HCT116 (cell line): ENCODE data around the gene CREBRF. TPM values are rescaled to one million over a fixed set of nuclear protein-coding genes. Genes with fewer than 3 reads are reported as not detected.

Experiments
- ATAC-seq: fragments of 200-7000 bp; cut with Tn5 transposase; 2 replicates; pipeline ENCODE4 v1.9.1; 2020; ENCODE audit warnings: mild to moderate bottlenecking, moderate library complexity
- BruUV-seq: library from RNA; stranded (reverse); fragments of 400-500 nt; replicated peaks from 2 replicates; lab custom pipeline; 2021; lab: Mats Ljungman, UMichigan
- CTCF ChIA-PET: fragments of 300-600 bp; sonication (Branson Sonifier 250); formaldehyde crosslinking; loops from one replicate; lab custom pipeline; 2021; ENCODE audit warnings: antibody characterized with exemption; lab: Charles Lee
- POLR2A ChIA-PET: fragments of 300-600, 350-600 bp; sonication (Branson Sonifier 250); formaldehyde crosslinking; loops from one replicate; lab custom pipeline; 2021; ENCODE audit warnings: antibody characterized with exemption; lab: Charles Lee
- RAD21 ChIA-PET, 2 experiments: fragments of 300-600 bp; sonication (Branson Sonifier 250); formaldehyde crosslinking; loops; one replicate each; lab custom pipeline; 2023; ENCODE audit warnings: low total read pairs in 2 of 2; ENCODE audit not compliant: uncharacterized antibody in 2 of 2, unreplicated experiment in 2 of 2, low non-redundant PET in 1 of 2; lab: Charles Lee
- DNase-seq: peaks from one replicate; pipeline ENCODE4 v3.0.0-alpha.2; 2010; ENCODE audit warnings: low read depth, low spot score
- H2AFZ ChIP-seq: fragments of 200-600 bp; shearing (Covaris generic), sonication (generic); 2 replicates; pipeline ENCODE4 v1.6.1; 2017; ENCODE audit warnings: low read depth, mixed run types, mixed read lengths, antibody characterized with exemption, low read length; ENCODE audit not compliant: poor library complexity, severe bottlenecking
- H3K27ac ChIP-seq: 2 replicates; pipeline ENCODE4 v1.5.1; 2012; ENCODE audit warnings: low read depth, low read length
- H3K27me3 ChIP-seq: fragments of 200-600 bp; sonication (generic); 2 replicates; pipeline ENCODE4 v1.6.1; 2016; ENCODE audit warnings: mixed run types, low read length, mixed read lengths; ENCODE audit not compliant: insufficient read depth
- H3K36me3 ChIP-seq, 2 experiments: fragments of 200-500 bp in 1 of 2; fragments of 200-600 bp in 1 of 2; sonication (Bioruptor generic) in 1 of 2; sonication (generic) in 1 of 2; 2 replicates each; pipeline versions ENCODE4 v1.5.1 to v1.6.1; 2014 to 2016; ENCODE audit warnings: low read length in 2 of 2, inconsistent platforms in 1 of 2, mixed read lengths in 1 of 2, mixed run types in 1 of 2; ENCODE audit not compliant: insufficient read depth in 2 of 2, control insufficient read depth in 1 of 2
- H3K4me1 ChIP-seq, 2 experiments: fragments of 200-600 bp in 1 of 2; sonication (generic) in 1 of 2; 2 replicates each; pipeline versions ENCODE4 v1.5.1 to v1.6.1; 2012 to 2017; ENCODE audit warnings: low read length in 2 of 2, inconsistent platforms in 1 of 2, mild to moderate bottlenecking in 1 of 2, mixed read lengths in 1 of 2, mixed run types in 1 of 2, moderate library complexity in 1 of 2; ENCODE audit not compliant: insufficient read depth in 2 of 2, control insufficient read depth in 1 of 2
- H3K4me2 ChIP-seq: fragments of 200-600 bp; sonication (generic); 2 replicates; pipeline ENCODE4 v1.6.1; 2017; ENCODE audit warnings: mixed run types, low read length, mixed read lengths
- H3K4me3 ChIP-seq, 2 experiments: fragments of 200-600 bp in 1 of 2; sonication (generic) in 1 of 2; replicated peaks in 1 of 2; 2 replicates each; pipeline ENCODE4 v1.5.1; 2011 to 2016; ENCODE audit warnings: low read length in 2 of 2, control low read depth in 1 of 2, low read depth in 1 of 2, mild to moderate bottlenecking in 1 of 2, mixed read lengths in 1 of 2, mixed run types in 1 of 2
- H3K79me2 ChIP-seq: fragments of 200-600 bp; sonication (generic); 2 replicates; pipeline ENCODE4 v1.6.1; 2017; ENCODE audit warnings: mild to moderate bottlenecking, mixed run types, low read length, moderate library complexity, mixed read lengths; ENCODE audit not compliant: insufficient read depth
- H3K9ac ChIP-seq: fragments of 200-600 bp; sonication (generic); 2 replicates; pipeline ENCODE4 v1.6.1; 2016; ENCODE audit warnings: low read length, mixed read lengths
- H3K9me2 ChIP-seq: fragments of 200-600 bp; sonication (generic), shearing (Covaris generic); 2 replicates; pipeline ENCODE4 v1.6.1; 2017; ENCODE audit warnings: mixed run types, mild to moderate bottlenecking, moderate library complexity; ENCODE audit not compliant: insufficient read depth
- H3K9me3 ChIP-seq, 2 experiments: fragments of 200-500 bp in 1 of 2; fragments of 200-600 bp in 1 of 2; sonication (Bioruptor generic) in 1 of 2; sonication (generic) in 1 of 2; 2 replicates each; pipeline ENCODE4 v1.6.1; 2014 to 2017; ENCODE audit warnings: low read length in 2 of 2, mixed read lengths in 2 of 2, inconsistent platforms in 1 of 2, low read depth in 1 of 2, mild to moderate bottlenecking in 1 of 2, mixed run types in 1 of 2, moderate library complexity in 1 of 2; ENCODE audit not compliant: control insufficient read depth in 1 of 2, insufficient read depth in 1 of 2
- H4K20me1 ChIP-seq: fragments of 200-600 bp; sonication (generic), shearing (Covaris generic); 2 replicates; pipeline ENCODE4 v1.6.1; 2017; ENCODE audit warnings: mixed run types, mild to moderate bottlenecking, moderate library complexity; ENCODE audit not compliant: insufficient read depth
- CBX3 ChIP-seq: IDR thresholded peaks from 2 replicates; pipeline ENCODE4 v1.6.1; 2012; ENCODE audit warnings: low read depth
- CEBPB ChIP-seq: IDR thresholded peaks from 2 replicates; pipeline ENCODE4 v1.6.1; 2012; ENCODE audit warnings: low read depth
- ELF1 ChIP-seq: IDR thresholded peaks from 2 replicates; pipeline ENCODE4 v1.6.1; 2012; ENCODE audit warnings: low read depth, borderline replicate concordance
- EZH2phosphoT487 ChIP-seq: fragments of 200-600 bp; IDR thresholded peaks from 2 replicates; pipeline ENCODE4 v1.6.1; 2018; ENCODE audit warnings: antibody characterized with exemption, borderline replicate concordance
- FOSL1 ChIP-seq: IDR thresholded peaks from 2 replicates; pipeline ENCODE4 v1.6.1; 2012; ENCODE audit warnings: low read depth
- JUND ChIP-seq: IDR thresholded peaks from 2 replicates; pipeline ENCODE4 v1.6.1; 2012
- MAX ChIP-seq: IDR thresholded peaks from 2 replicates; pipeline ENCODE4 v1.6.1; 2012
- POLR2A ChIP-seq: IDR thresholded peaks from 2 replicates; pipeline ENCODE4 v1.7.0; 2011; ENCODE audit warnings: borderline replicate concordance; ENCODE audit not compliant: insufficient read depth, insufficient read length; ENCODE audit errors: extremely low read depth
- RAD21 ChIP-seq: IDR thresholded peaks from 2 replicates; pipeline ENCODE4 v1.6.1; 2012; ENCODE audit warnings: low read depth, mild to moderate bottlenecking
- SIN3A ChIP-seq: IDR thresholded peaks from 2 replicates; pipeline ENCODE4 v1.6.1; 2012; ENCODE audit warnings: low read depth
- SP1 ChIP-seq: IDR thresholded peaks from 2 replicates; pipeline ENCODE4 v1.6.1; 2012; ENCODE audit warnings: low read depth
- TCF7L2 ChIP-seq: IDR thresholded peaks from 2 replicates; pipeline ENCODE4 v1.7.0; 2011; ENCODE audit warnings: borderline replicate concordance, inconsistent platforms; ENCODE audit not compliant: insufficient read depth, insufficient read length; ENCODE audit errors: extremely low read depth
- ZBTB33 ChIP-seq: IDR thresholded peaks from 2 replicates; pipeline ENCODE4 v1.6.1; 2011; ENCODE audit warnings: mild to moderate bottlenecking, low read length, moderate library complexity; ENCODE audit not compliant: insufficient replicate concordance; ENCODE audit errors: extremely low read depth
- ZFX ChIP-seq: fragments of 450-650 bp; IDR thresholded peaks from 2 replicates; pipeline ENCODE4 v1.6.1; 2017
- intact Hi-C: fragments of 100-400 bp; cut with micrococcal nuclease; formaldehyde crosslinking; loops from 2 replicates; pipeline ENCODE4 v1.10.0; 2022
- total RNA-seq: library from RNA; stranded (reverse); gene quantifications from one replicate; pipeline ENCODE4 v1.2.1, GENCODE V29; 2021; ENCODE audit not compliant: unreplicated experiment
- TF ChIP-seq, protein P1 (sequence below): IDR thresholded peaks from 2 replicates; pipeline ENCODE4 v1.6.1; 2012

CREBRF gene
- total RNA-seq, 1 experiment from 2014 or later: 7.7 TPM

DNA sequence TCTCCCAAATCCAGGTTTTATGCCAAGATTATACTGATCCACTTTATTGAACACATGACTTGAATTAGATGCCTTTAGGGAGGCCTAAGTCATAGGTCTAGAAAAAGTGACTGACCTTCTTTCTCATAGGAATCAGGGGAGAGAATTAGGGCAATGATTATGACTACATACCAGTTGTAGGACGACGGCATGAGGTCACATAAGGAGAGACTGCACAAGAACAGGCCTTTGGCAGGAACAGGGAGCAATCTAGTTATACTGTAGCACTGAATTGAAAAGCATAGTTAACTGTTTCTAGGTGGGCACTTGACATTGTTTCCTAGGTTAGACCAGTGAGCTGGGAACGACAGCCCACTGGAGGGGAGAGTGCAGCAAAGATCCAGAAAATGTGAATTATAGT is 22.7 kb downstream of the CREBRF start:
- no peak for ATAC-seq
- H3K9me2 ChIP-seq: no peaks in the 10 kb centered on the region
- no peak overlapping the region for H3K9ac ChIP-seq
- H3K4me2 ChIP-seq: no peak overlapping the region
- H3K4me3 ChIP-seq: no peak overlapping the region
- H3K36me3 ChIP-seq: no peaks in the 10 kb centered on the region
- TF ChIP-seq POLR2A (no peak), SIN3A (no peak), ZFX (no peak), ELF1 (no peak), EZH2phosphoT487 (no peak), TCF7L2 (no peak), JUND (no peak), SP1 (no peak), FOSL1 (no peak), CBX3 (no peak), CEBPB (no peak), MAX (no peak), RAD21 (no peak), ZBTB33 (no peak)
- TF ChIP-seq, protein P1, sequence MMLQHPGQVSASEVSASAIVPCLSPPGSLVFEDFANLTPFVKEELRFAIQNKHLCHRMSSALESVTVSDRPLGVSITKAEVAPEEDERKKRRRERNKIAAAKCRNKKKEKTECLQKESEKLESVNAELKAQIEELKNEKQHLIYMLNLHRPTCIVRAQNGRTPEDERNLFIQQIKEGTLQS: no peak
- no peaks in the 10 kb centered on the region for H3K79me2 ChIP-seq
- RAD21 ChIA-PET: no interaction called here
- POLR2A ChIA-PET: no interaction called here
- no peaks in the 10 kb centered on the region for H4K20me1 ChIP-seq
- DNase-seq: no peak
- H3K4me1 ChIP-seq: peaks cover 5 to 6% of the 10 kb centered on the region in 2 experiments; a peak in 1 of 4 replicates
- H3K27me3 ChIP-seq: no peaks in the 10 kb centered on the region
- H3K9me3 ChIP-seq: no peaks in the 10 kb centered on the region
- no TSS peak for BruUV-seq
- H3K27ac ChIP-seq: no peak overlapping the region
- CTCF ChIA-PET: no interaction called here
- intact Hi-C loops: no loop called here
- no peak overlapping the region for H2AFZ ChIP-seq
